Measurements from ENCODE around the gene NHSL1.

Gene NHSL1

GRCh38 chr6:138432063-138432356 is 67.3 kb downstream of the NHSL1 start (continued):
- TF ChIP-seq PRDM6 (tag by site-specific recombination; IDR thresholded peaks at IDR 0.05) (no peak), ZNF449 (tag by site-specific recombination; IDR thresholded peaks at IDR 0.05) (no peak)

- no peak overlapping the region for H3K4me3 ChIP-seq (ENCODE audit: low read depth, low read length)
- POLR2A ChIA-PET, result no interaction called here
- CTCF ChIA-PET, result interaction anchor here (0.6 to 7.5 kb wide), 7 partner anchors 13 to 335 kb away, joined by 3 to 125 read pairs (median 4); no protein-coding TSS in a partner anchor
- H3K36me3 ChIP-seq (ENCODE audit: control insufficient read depth in 2 of 2, insufficient read depth in 1 of 2, low read length in 2 of 2), result peaks cover 0 to 33% of the 10 kb centered on the region in 2 experiments; a peak in 1 of 3 replicates
- no peaks in the 10 kb centered on the region for H3K4me1 ChIP-seq (ENCODE audit: control insufficient read depth, insufficient read depth, low read length)
- no peak overlapping the region for H3K27ac ChIP-seq (ENCODE audit: extremely low read depth, low read depth, low read length)
- H3K9me3 ChIP-seq (ENCODE audit: control insufficient read depth, insufficient read depth, low read depth, low read length), result no peaks in the 10 kb centered on the region
- TF ChIP-seq BCL6B (tag by site-specific recombination; IDR thresholded peaks at IDR 0.05), result no peak
- TF ChIP-seq RBAK (tag by site-specific recombination; IDR thresholded peaks at IDR 0.05), result no peak
- TF ChIP-seq ZFHX2 (tag by site-specific recombination; conservative IDR thresholded peaks at IDR 0.05), result 0 out of 2 replicates have a peak, but pooled peaks have one; percentile 28
- TF ChIP-seq ZNF148 (tag by site-specific recombination; IDR thresholded peaks at IDR 0.05; ENCODE audit: borderline replicate concordance), result no peak
- TF ChIP-seq ZNF341 (tag by site-specific recombination; IDR thresholded peaks at IDR 0.05; ENCODE audit: low read depth), result no peak
- TF ChIP-seq EGR2 (tag by site-specific recombination; IDR thresholded peaks at IDR 0.05; ENCODE audit: low read depth), result peak; percentile 45; the same call in 1 of the 2 replicates
- no peak for TF ChIP-seq TSHZ1 (tag by site-specific recombination; IDR thresholded peaks at IDR 0.05; ENCODE audit: borderline replicate concordance)
- TF ChIP-seq ZNF600 (tag by site-specific recombination; IDR thresholded peaks at IDR 0.05), result no peak
Observed at GRCh38 chr6:138431256-138432062, 67.8 kb downstream of the NHSL1 start.
